Fibroblast of lung (primary cell): ENCODE data around the gene ANAPC16.

Experiments
- CTCF ChIP-seq, 2 donors: IDR thresholded peaks in 1 of 2; conservative IDR thresholded peaks in 1 of 2; 1 replicate in 1 of 2; 2 replicates in 1 of 2; pipeline ENCODE4 v1.5.1; 2011 to 2012; ENCODE audit warnings: low read length in 2 of 2, control low read depth in 1 of 2, inconsistent platforms in 1 of 2, low read depth in 1 of 2, mild to moderate bottlenecking in 1 of 2
- EZH2 ChIP-seq: IDR thresholded peaks from 2 replicates; pipeline ENCODE4 v1.5.1; 2012; ENCODE audit warnings: low read length, control low read depth, mild to moderate bottlenecking; ENCODE audit errors: missing control alignments

- no peak for TF ChIP-seq CTCF (conservative IDR thresholded peaks at IDR 0.05 in 1 of 2, IDR thresholded peaks at IDR 0.05 in 1 of 2; ENCODE audit: low read depth in 1 of 2, low read length in 2 of 2)
- TF ChIP-seq EZH2 = no peak
These were observed 11.1 kb upstream of the ANAPC16 start for GRCh38 chr10:72204724-72205123.
